Kidney epithelial cell (primary cell): ENCODE data around the gene GTPBP3. TPM values are rescaled to one million over a fixed set of nuclear protein-coding genes. Genes with fewer than 3 reads are reported as not detected.

Experiments used
- DNase-seq: peaks from one replicate; pipeline ENCODE4 v3.0.0-alpha.2; 2010; ENCODE audit warnings: low read depth
- H3K27me3 ChIP-seq: 2 replicates; pipeline ENCODE4 v1.6.0; 2011; ENCODE audit warnings: low read length; ENCODE audit not compliant: control insufficient read depth, insufficient read depth
- H3K36me3 ChIP-seq: 2 replicates; pipeline ENCODE4 v1.5.1; 2011; ENCODE audit warnings: low read length; ENCODE audit not compliant: control insufficient read depth, insufficient read depth
- H3K4me3 ChIP-seq: 2 replicates; pipeline ENCODE4 v1.5.1; 2011; ENCODE audit warnings: low read depth, mild to moderate bottlenecking, control low read depth, low read length
- CTCF ChIP-seq: IDR thresholded peaks from 2 replicates; pipeline ENCODE4 v1.5.1; 2011; ENCODE audit warnings: mild to moderate bottlenecking, moderate library complexity, low read length, control low read depth, inconsistent platforms; ENCODE audit not compliant: insufficient read depth, poor library complexity, severe bottlenecking
- total RNA-seq: library from RNA; depleted of rRNA; stranded (reverse); fragments of >200 nt; gene quantifications from 2 replicates; pipeline ENCODE4 v1.2.3, GENCODE V29; 2015

Gene GTPBP3
- total RNA-seq, 1 donor from 2014 or later = 31.8 TPM

GRCh38 chr19:17322854-17323253, 14.5 kb upstream of the GTPBP3 start:
- TF ChIP-seq CTCF = no peak
- H3K4me3 ChIP-seq = no peak overlapping the region
- no peak for DNase-seq
- no peaks in the 10 kb centered on the region for H3K27me3 ChIP-seq
- peaks cover 4% of the 10 kb centered on the region for H3K36me3 ChIP-seq

- no peaks in the 10 kb centered on the region for H3K27me3 ChIP-seq
- no peak for TF ChIP-seq CTCF
- peaks cover 4% of the 10 kb centered on the region for H3K36me3 ChIP-seq
- H3K4me3 ChIP-seq = no peak overlapping the region
- no peak for DNase-seq
Measured at GRCh38 chr19:17323300-17323963, 13.9 kb upstream of the GTPBP3 start.

GRCh38 chr19:17323964-17324332, 13.4 kb upstream of the GTPBP3 start:
- Histone ChIP-seq H3K36me3 (peaks cover 4% of the 10 kb centered on the region), H3K4me3 (no peak overlapping the region), H3K27me3 (peaks cover under 1% of the 10 kb centered on the region)
- no peak for DNase-seq
- no peak for TF ChIP-seq CTCF

- no peak for DNase-seq
- no peak for TF ChIP-seq CTCF
Measured at GRCh38 chr19:17324357-17325114, 12.8 kb upstream of the GTPBP3 start.

GRCh38 chr19:17325133-17325532, 12.2 kb upstream of the GTPBP3 start:
- H3K4me3 ChIP-seq = no peak overlapping the region
- H3K27me3 ChIP-seq = peaks cover 10% of the 10 kb centered on the region
- TF ChIP-seq CTCF = no peak
- DNase-seq = no peak
- H3K36me3 ChIP-seq = peaks cover 5% of the 10 kb centered on the region

More at GRCh38 chr19:17324357-17325114, 12.8 kb upstream of the GTPBP3 start:
- peaks cover 6% of the 10 kb centered on the region for H3K27me3 ChIP-seq
- H3K4me3 ChIP-seq = no peak overlapping the region
- peaks cover 4% of the 10 kb centered on the region for H3K36me3 ChIP-seq
